Measurements from ENCODE around the gene NSD2.
"Not testable (repeated sequence)": the region's sequence is repeated elsewhere in the genome, so short reads cannot be mapped to it uniquely, and the experiment has no call there.

Gene NSD2

GRCh38 chr4:1903035-1903434 is 31.8 kb downstream of the NSD2 start:
- no peak for DNase-seq (ENCODE audit: low read depth)
- H3K4me3 ChIP-seq (ENCODE audit: low read depth, low read length): no peak overlapping the region
- TF ChIP-seq, protein P1, sequence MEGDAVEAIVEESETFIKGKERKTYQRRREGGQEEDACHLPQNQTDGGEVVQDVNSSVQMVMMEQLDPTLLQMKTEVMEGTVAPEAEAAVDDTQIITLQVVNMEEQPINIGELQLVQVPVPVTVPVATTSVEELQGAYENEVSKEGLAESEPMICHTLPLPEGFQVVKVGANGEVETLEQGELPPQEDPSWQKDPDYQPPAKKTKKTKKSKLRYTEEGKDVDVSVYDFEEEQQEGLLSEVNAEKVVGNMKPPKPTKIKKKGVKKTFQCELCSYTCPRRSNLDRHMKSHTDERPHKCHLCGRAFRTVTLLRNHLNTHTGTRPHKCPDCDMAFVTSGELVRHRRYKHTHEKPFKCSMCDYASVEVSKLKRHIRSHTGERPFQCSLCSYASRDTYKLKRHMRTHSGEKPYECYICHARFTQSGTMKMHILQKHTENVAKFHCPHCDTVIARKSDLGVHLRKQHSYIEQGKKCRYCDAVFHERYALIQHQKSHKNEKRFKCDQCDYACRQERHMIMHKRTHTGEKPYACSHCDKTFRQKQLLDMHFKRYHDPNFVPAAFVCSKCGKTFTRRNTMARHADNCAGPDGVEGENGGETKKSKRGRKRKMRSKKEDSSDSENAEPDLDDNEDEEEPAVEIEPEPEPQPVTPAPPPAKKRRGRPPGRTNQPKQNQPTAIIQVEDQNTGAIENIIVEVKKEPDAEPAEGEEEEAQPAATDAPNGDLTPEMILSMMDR (conservative IDR thresholded peaks at IDR 0.05; ENCODE audit: low read depth, low read length): no peak

DNA sequence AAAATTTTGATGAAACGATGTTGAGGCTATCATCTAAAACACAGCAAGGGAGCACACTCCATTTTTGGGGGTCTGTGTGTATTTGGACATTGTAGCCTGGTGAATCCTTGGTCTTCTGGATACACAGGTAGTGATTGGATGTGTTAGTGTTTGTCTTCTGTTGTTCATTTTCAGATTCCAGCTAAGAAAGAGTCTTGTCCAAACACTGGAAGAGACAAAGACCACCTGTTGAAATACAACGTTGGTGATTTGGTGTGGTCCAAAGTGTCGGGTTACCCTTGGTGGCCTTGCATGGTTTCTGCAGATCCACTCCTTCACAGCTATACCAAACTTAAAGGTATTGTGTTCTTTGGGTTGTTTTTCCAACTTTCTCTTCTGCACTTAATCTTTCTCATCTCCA is 32.8 kb downstream of the NSD2 start:
- DNase-seq (ENCODE audit: low read depth): no peak
- TF ChIP-seq, protein P1 (conservative IDR thresholded peaks at IDR 0.05; ENCODE audit: low read depth, low read length): no peak

GRCh38 chr4:1907848-1908525 is 36.8 kb downstream of the NSD2 start:
- H3K4me3 ChIP-seq (ENCODE audit: low read depth, low read length): no peak overlapping the region
- no peak for DNase-seq (ENCODE audit: low read depth)
- TF ChIP-seq, protein P1 (conservative IDR thresholded peaks at IDR 0.05; ENCODE audit: low read depth, low read length): no peak

More for the DNA sequence above, 32.8 kb downstream of the NSD2 start:
- H3K4me3 ChIP-seq (ENCODE audit: low read depth, low read length): no peak overlapping the region

DNA sequence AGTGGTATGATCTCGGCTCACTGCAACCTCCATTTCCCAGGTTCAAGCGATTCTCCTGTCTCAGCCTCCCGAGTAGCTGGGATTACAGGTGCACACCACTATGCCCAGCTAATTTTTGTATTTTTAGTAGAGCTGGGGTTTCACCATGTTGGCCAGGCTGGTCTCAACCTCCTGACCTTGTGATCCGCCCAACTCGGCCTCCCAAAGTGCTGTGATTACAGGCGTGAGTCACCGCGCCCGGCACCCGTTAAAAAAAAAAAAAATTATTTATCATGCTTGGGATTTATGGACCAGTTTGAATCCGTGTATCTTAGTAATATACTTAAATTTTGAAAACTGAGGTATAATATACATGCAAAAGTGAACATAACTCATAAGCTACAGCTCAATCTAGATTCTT is 38.5 kb downstream of the NSD2 start:
- not testable (repeated sequence) for H3K4me3 ChIP-seq (ENCODE audit: low read depth, low read length); DNase-seq (ENCODE audit: low read depth)

- TF ChIP-seq, protein P1 (conservative IDR thresholded peaks at IDR 0.05; ENCODE audit: low read depth, low read length): peak; percentile 89
- peak; percentile 81 for DNase-seq (ENCODE audit: low read depth)
- no peak overlapping the region for H3K4me3 ChIP-seq (ENCODE audit: low read depth, low read length)
These were observed 39.5 kb downstream of the NSD2 start for GRCh38 chr4:1910643-1911042.

DNA sequence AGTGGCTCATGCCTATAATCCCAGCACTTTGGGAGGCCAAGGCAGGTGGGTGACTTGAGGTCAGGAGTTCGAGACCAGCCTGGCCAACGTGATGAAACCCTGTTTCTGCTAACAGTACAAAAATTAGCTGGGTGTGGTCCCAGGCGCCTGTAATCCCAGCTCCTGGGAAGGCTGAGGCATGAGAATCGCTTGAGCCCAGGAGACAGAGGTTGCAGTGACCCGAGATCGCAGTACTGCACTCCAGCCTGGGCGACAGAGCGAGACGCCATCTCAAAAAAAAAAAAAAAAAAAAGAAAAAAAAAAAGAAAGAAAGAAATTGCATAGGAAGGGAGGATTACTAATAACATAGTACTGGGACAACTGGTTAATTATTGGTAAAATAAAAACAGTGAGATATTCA is 40.1 kb downstream of the NSD2 start:
- H3K4me3 ChIP-seq (ENCODE audit: low read depth, low read length); DNase-seq (ENCODE audit: low read depth): not testable (repeated sequence)

GRCh38 chr4:1922821-1923220 is 51.6 kb downstream of the NSD2 start:
- no peak overlapping the region for H3K4me3 ChIP-seq (ENCODE audit: low read depth, low read length)
- no peak for DNase-seq (ENCODE audit: low read depth)
- TF ChIP-seq, protein P1 (conservative IDR thresholded peaks at IDR 0.05; ENCODE audit: low read depth, low read length): no peak

GRCh38 chr4:1927675-1928074 is 56.5 kb downstream of the NSD2 start:
- peak; percentile 37 for DNase-seq (ENCODE audit: low read depth)
- no peak overlapping the region for H3K4me3 ChIP-seq (ENCODE audit: low read depth, low read length)
- TF ChIP-seq, protein P1 (conservative IDR thresholded peaks at IDR 0.05; ENCODE audit: low read depth, low read length): no peak
